ENCODE measurements around the gene DOCK1. TPM values are rescaled to one million over a fixed set of nuclear protein-coding genes. Genes with fewer than 3 reads are reported as not detected.

The DOCK1 gene
- polyA plus RNA-seq, 1 experiment, result 37.9 TPM

DNA sequence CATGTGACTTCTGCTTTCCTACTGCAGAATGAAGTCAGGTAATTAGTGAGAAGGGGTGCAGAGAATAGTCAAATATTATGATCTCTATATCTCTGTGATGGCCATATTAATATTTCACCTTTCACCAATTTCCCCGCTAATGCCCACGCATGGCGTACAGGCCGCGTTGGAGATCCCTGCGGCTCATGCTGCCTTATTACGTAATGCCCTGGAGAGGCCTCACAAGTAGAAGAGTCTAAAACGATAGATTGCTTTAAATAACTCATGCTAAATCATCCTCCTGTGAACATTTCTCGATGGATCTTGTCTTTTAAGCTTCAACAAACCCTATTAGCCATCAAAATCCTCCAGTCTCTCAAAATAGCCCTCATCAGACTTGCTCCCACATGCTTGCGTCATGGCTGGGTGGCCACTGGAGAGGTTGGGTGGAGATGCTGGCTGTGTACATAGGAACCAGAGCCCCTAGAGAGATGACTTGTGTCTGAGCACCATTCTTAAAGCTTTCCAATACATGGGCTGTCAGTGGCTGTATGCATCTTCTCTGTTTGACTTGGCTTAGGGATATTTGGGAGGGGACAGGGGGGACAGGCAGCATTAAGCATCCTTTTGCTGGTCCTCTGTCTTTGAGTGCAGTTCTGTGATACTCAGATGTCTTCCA is 370.7 kb downstream of the DOCK1 start:
- POLR2A ChIA-PET, result no interaction called here
- Histone ChIP-seq H3K27me3 (ENCODE audit: control insufficient read depth, insufficient read depth, low read length) (no peaks in the 10 kb centered on the region), H3K27ac (ENCODE audit: low read depth, low read length) (no peak overlapping the region), H3K4me3 (ENCODE audit: low read depth, low read length) (no peak overlapping the region), H3K9me3 (ENCODE audit: control insufficient read depth, insufficient read depth, low read length) (no peaks in the 10 kb centered on the region; the same call in 1 of the 2 replicates)
- CTCF ChIA-PET, result no interaction called here
- DNase-seq (ENCODE audit: low read depth, low spot score), result no peak
- no peak for TF ChIP-seq CTCF (IDR thresholded peaks at IDR 0.05; ENCODE audit: low read depth, low read length)

DNA sequence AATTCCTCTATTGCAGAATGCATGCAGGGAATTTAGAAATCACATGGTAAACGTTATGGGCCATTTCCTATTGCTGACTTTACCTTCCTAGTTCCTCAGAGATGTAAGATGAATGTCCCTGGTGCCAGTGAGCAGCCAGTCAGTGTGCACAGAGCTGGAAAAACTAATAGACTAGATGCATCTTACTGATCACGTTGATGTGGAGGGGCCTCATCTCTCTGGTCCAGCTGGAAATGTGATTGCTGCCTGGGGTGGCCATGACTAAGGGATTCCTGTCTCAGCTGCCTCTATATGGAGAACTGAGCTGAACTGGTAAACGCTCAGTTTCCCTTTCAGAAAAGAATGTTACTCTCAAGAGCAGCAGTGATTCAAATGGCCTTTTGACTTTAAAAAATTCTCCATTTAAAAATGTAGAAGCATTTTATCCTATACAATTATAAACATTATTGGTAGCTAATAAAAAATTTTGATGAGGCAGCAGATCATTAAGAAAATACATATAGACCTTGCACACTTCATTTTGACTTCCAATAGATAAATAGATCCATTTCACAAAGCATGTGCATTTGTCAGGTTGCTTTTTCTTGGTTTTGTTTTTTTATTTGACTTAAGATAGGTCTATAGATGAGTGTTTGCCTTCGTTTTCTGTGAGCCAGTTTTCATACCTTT is 371.7 kb downstream of the DOCK1 start:
- no peak overlapping the region for H3K27ac ChIP-seq (ENCODE audit: low read depth, low read length)
- H3K27me3 ChIP-seq (ENCODE audit: control insufficient read depth, insufficient read depth, low read length), result no peaks in the 10 kb centered on the region
- CTCF ChIA-PET, result interaction anchor here (0.7 kb wide), 1 partner anchor 30 kb away, joined by 3 read pairs; no protein-coding TSS in a partner anchor
- H3K4me3 ChIP-seq (ENCODE audit: low read depth, low read length), result no peak overlapping the region
- H3K9me3 ChIP-seq (ENCODE audit: control insufficient read depth, insufficient read depth, low read length), result no peaks in the 10 kb centered on the region; the same call in 1 of the 2 replicates
- TF ChIP-seq CTCF (IDR thresholded peaks at IDR 0.05; ENCODE audit: low read depth, low read length), result no peak
- no peak for DNase-seq (ENCODE audit: low read depth, low spot score)
- POLR2A ChIA-PET, result no interaction called here

DNA sequence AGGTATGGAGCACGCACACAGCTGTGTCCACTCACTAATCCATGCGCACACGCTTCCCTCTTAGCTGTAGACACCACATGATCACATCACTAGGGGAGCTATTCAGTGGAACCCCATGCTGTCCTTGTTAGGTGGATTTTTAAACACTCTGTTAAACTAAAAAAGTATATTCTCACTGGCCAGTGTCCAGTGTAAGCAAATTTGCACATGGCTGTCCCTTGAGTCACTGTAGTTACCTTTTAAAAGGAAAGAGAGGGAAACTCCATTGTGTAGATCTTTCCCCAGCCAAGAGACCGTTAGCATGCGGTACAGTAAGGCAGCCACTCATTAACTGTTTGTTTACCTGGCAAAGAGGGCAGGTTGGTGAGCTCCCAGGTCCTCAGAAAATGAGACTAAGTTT is 372.8 kb downstream of the DOCK1 start:
- no peaks in the 10 kb centered on the region for H3K9me3 ChIP-seq (ENCODE audit: control insufficient read depth, insufficient read depth, low read length)
- peak; percentile 7 for DNase-seq (ENCODE audit: low read depth, low spot score)
- 0 out of 2 replicates have a peak, but pooled peaks have one; percentile 17 for TF ChIP-seq CTCF (IDR thresholded peaks at IDR 0.05; ENCODE audit: low read depth, low read length)
- no peaks in the 10 kb centered on the region for H3K27me3 ChIP-seq (ENCODE audit: control insufficient read depth, insufficient read depth, low read length)
- POLR2A ChIA-PET, result no interaction called here
- no peak overlapping the region for H3K4me3 ChIP-seq (ENCODE audit: low read depth, low read length)
- CTCF ChIA-PET, result no interaction called here
- peak overlapping the region; percentile 61 for H3K27ac ChIP-seq (ENCODE audit: low read depth, low read length)

DNA sequence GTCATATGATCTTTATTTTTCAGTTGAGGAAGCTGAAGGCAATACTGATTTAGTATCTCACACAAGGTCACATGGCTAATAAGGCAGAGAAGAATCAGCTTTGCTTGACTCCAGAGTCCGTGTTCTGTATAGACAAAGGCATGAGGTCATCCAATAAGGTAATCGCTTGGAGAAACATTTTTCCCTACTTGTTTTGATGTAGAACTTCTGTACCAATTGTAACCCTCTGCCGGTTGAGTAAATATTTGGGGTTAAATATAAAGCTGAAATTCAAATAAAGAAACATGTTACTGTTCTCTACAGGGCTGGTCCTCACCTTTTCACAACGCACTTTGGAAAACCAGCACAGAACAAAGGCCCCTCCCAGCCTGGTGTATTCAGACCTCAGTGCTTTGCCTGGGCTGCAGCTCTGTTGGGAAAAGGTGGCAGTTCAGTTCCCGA is 374.1 kb downstream of the DOCK1 start:
- ChIA-PET CTCF (interaction anchor here (1.4 kb wide), 1 partner anchor 76 kb away, joined by 5 read pairs; no protein-coding TSS in a partner anchor), POLR2A (no interaction called here)
- Histone ChIP-seq H3K9me3 (ENCODE audit: control insufficient read depth, insufficient read depth, low read length) (no peaks in the 10 kb centered on the region), H3K4me3 (ENCODE audit: low read depth, low read length) (no peak overlapping the region), H3K27ac (ENCODE audit: low read depth, low read length) (no peak overlapping the region), H3K27me3 (ENCODE audit: control insufficient read depth, insufficient read depth, low read length) (no peaks in the 10 kb centered on the region)
- no peak for TF ChIP-seq CTCF (IDR thresholded peaks at IDR 0.05; ENCODE audit: low read depth, low read length)
- DNase-seq (ENCODE audit: low read depth, low spot score), result no peak

DNA sequence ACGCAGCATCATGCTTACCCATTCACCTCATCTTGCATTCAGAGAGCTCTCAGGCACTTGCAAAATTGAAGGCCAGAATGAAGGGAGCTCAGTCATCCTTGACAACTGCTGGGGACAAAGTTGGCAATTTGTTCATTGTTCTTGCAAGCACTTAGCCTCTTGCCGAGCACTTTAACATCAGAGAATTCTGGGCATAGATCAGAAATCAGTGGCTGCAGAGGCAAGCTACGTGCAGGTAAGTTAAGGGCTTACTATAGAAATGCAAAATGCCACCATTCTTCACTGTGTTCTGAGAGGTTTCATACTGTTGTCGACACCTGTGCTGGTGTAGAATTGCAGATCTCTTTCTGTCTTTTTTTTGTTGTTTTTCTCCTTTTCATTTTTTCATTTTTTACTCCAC is 375.2 kb downstream of the DOCK1 start:
- no peak for TF ChIP-seq CTCF (IDR thresholded peaks at IDR 0.05; ENCODE audit: low read depth, low read length)
- CTCF ChIA-PET, result interaction anchor here (1.0 kb wide), 1 partner anchor 37 kb away, joined by 3 read pairs; no protein-coding TSS in a partner anchor

More for the DNA sequence above, 375.2 kb downstream of the DOCK1 start:
- H3K27ac ChIP-seq (ENCODE audit: low read depth, low read length), result no peak overlapping the region
- no peaks in the 10 kb centered on the region for H3K27me3 ChIP-seq (ENCODE audit: control insufficient read depth, insufficient read depth, low read length)
- POLR2A ChIA-PET, result no interaction called here
- H3K4me3 ChIP-seq (ENCODE audit: low read depth, low read length), result no peak overlapping the region
- H3K9me3 ChIP-seq (ENCODE audit: control insufficient read depth, insufficient read depth, low read length), result no peaks in the 10 kb centered on the region
- no peak for DNase-seq (ENCODE audit: low read depth, low spot score)

All from AG04450 (cell line).